Stomach (tissue), 4 donors: Measurements from ENCODE around the gene GPRIN1.

Experiments used
- POLR2AphosphoS5 ChIP-seq, 3 donors: sonication (generic); formaldehyde crosslinking; IDR thresholded peaks; one replicate each; pipeline ENCODE4 v1.6.1; 2016; ENCODE audit warnings: antibody characterized with exemption in 3 of 3
- TF ChIP-seq, protein P1 (sequence below), 7 experiments: fragments of 450-650 bp in 4 of 7; fragments of 200-600 bp in 3 of 7; sonication (generic) in 3 of 7; IDR thresholded peaks; one replicate each; pipeline ENCODE4 v1.5.1; 2016 to 2019; ENCODE audit warnings: antibody characterized with exemption in 7 of 7, control low read depth in 2 of 7, mild to moderate bottlenecking in 1 of 7

GRCh38 chr5:176621661-176622079 is 11.7 kb upstream of the GPRIN1 start:
- TF ChIP-seq, protein P1, sequence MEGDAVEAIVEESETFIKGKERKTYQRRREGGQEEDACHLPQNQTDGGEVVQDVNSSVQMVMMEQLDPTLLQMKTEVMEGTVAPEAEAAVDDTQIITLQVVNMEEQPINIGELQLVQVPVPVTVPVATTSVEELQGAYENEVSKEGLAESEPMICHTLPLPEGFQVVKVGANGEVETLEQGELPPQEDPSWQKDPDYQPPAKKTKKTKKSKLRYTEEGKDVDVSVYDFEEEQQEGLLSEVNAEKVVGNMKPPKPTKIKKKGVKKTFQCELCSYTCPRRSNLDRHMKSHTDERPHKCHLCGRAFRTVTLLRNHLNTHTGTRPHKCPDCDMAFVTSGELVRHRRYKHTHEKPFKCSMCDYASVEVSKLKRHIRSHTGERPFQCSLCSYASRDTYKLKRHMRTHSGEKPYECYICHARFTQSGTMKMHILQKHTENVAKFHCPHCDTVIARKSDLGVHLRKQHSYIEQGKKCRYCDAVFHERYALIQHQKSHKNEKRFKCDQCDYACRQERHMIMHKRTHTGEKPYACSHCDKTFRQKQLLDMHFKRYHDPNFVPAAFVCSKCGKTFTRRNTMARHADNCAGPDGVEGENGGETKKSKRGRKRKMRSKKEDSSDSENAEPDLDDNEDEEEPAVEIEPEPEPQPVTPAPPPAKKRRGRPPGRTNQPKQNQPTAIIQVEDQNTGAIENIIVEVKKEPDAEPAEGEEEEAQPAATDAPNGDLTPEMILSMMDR (IDR thresholded peaks at IDR 0.05), result no peak
- no peak for TF ChIP-seq POLR2AphosphoS5 (IDR thresholded peaks at IDR 0.05)
